Activated CD4-positive, alpha-beta T cell treated with anti-CD3 and anti-CD28 coated beads, Interleukin-2, Interleukin-4, amounts not matched to agents 100 ng/mL and 50 ng/mL, durations not matched to agents 16 hours and 8 hours (primary cell): ENCODE measurements around the gene ADCY9.
"Not testable (repeated sequence)": the region's sequence is repeated elsewhere in the genome, so short reads cannot be mapped to it uniquely, and the experiment has no call there.

Experiments
- DNase-seq: peaks from one replicate; pipeline ENCODE4 v3.0.0-alpha.2; 2020; ENCODE audit warnings: low spot score

Gene ADCY9

DNA sequence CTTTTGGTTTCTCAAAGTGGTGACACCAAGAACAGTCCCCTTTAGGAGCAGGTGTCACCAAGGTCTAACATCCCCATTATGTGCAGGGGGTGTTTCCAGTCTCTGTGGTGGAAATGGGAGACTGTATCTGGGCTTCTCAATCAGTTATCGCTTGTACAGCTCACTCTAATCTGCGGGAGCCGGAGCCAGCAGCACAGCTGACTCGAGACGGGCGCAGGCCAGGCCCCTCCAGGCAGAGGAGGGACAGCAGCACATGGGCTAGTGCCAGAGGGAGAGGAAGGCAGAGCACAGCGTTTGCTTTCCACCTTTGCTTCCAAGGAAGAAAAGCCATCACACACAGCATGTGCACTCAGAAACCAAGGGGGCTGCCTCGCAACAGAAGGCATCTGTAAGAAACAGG, 144.5 kb downstream of the ADCY9 start:
- DNase-seq: no peak

DNA sequence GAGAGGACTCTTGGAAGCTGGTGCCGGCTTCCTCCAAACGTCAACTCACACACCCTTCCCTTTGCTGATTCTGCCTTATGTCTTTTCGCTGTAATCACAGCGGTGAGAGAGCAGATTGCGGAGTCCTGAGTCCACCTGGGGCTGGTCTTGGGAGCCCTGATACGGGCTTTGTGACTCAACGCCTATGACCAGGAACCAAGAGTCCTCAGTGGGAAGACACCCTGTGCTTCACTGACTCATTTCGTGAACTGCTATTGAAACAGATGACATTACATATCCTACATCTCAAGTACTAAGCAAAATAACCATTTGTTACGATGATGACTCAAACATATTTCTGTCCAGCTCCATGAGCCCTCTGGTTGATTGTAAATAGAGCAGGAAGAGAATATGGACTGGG, 145.0 kb downstream of the ADCY9 start:
- DNase-seq: peak; percentile 28

DNA sequence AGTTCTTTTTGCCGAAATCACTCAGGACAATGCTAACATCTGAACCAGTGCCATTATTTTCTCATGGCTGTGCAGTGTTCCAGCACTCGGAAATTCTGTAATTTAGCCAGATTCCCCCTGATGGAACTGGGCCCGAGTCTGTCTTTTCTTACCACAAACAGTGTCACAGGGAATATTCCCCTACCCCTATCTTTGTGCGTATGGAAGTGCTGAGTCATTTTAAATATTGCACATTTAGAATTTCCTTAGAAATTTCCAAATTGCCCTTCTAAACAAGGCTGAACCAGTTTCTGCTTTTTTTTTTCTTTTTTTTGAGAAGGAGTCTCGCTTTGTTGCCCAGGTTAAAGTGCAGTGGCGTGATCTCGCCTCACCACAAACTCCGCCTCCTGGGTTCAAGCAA, 147.7 kb downstream of the ADCY9 start:
- no peak for DNase-seq

DNA sequence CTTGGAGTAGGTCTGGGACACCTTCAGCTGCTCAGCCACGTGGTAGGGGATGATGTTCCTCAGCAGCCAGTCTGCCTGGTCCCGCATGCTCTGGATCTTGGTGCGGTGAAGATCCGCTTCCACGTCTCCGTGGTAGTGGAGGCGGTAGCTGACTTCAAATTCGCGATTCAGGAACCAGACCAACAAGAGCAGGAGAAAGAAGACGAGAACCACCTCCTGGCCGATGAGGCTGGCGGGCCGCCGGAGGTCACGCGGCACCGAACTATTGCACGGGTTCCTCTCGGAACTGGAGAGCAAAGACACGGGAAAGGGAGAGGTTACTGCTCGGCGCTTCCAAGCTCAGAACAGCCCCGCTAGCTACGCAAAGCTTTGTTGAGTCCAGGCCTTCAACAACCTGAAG, 149.6 kb downstream of the ADCY9 start:
- DNase-seq: no peak

- no peak for DNase-seq
Measured at GRCh38 chr16:3965781-3966582, 150.3 kb downstream of the ADCY9 start.

DNA sequence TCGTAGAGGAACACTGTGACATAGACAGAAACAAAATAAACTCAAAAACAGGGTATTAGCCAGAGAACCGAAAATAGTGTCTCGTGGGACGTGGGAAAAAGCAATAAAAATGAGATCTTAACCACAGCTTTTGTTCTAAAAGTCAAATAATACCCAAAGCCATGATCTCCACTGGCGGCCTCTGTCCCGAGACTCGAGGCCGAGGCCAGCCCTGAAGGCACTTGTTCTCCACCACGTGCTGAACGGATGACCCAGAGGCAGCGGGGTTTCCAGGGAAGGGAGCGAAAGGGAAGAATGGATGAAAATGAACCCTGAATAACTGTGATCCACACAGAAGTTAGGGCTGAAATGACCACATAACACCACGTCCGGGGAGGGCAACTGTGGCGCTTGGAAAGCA, 150.9 kb downstream of the ADCY9 start:
- no peak for DNase-seq

GRCh38 chr16:3964686-3965290, 151.5 kb downstream of the ADCY9 start:
- no peak for DNase-seq

- no peak for DNase-seq
Measured at GRCh38 chr16:3963886-3964685, 152.2 kb downstream of the ADCY9 start.

DNA sequence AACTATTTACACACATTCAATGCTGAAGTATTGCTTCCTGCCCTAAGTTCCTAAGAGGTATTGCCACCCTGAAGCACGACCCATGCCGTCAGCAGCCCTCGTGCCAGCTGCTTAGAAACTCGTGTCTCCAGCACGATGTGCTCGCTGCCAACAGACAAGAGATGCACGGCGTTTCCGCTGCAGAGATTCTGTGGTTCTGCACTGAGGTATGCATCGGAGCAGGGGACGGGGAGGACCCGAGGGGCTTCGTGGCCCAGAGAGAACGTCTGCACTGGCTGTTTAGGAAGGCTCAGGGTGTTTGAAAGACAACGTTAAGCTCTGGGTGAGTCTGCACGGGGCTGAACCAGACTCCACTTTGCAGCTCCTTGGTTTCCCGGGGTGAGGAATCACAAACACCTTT, 153.0 kb downstream of the ADCY9 start:
- no peak for DNase-seq

GRCh38 chr16:3961449-3961849, 154.8 kb downstream of the ADCY9 start:
- no peak for DNase-seq

DNA sequence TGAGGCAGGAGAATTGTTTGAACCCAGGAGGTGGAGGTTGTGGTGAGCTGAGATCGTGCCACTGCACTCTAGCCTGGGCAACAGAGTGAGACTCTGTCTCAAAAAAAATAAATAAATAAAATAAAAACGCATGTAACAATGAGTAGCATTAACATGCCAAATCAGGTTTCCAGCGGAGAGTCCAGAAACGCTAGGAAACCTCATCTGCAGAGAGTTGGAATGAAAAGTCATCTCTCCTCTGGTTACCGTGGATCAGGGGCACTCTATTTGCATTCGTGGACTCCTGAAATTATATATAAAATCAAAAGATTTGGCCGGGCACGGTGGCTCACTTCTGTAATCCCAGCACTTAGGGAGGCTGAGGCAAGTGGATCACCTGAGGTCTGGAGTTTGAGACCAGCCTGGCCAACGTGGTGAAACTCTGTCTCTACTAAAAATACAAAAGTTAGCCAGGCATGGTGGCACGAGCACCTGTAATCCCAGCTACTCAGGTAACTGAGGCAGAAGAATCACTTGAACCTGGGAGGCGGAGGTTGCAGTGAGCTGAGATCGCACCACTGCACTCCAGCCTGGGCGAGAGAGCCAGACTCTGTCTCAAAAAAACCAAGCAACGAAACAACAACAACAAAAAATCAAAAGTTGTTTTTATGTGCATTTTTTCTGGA, 156.2 kb downstream of the ADCY9 start:
- DNase-seq: not testable (repeated sequence)

- no peak for DNase-seq
Measured at GRCh38 chr16:3959148-3959547, 157.1 kb downstream of the ADCY9 start.

DNA sequence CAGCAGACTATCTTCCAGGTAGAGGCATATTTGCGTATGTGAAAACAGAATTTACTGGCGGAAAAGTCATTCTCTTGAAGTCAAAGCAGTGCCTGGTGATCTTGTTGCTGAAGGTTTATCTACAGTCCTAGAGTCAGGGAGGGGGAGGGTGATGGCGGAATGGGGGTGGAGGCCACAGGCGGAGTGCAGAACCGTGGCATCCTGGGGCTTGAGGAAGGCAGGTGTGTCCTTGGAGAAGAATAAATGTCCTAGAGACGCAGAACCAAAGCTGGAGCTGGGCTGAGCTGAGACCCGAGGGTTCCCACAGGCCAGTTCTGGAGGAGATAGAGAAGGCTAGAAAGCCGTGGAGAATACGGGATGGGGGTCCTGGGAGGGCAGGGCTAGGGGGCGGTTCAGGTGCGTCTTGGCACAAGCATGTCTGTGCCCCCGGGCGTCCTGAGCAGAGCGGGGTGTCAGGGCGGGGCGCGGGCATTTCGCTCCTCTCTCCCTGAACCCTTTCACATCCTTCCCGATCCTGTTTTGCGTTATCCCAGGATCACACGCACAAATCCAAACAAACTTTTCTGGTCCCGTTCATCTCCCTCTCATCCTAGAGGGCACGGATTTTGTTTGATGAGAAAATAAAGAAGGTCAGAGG, 158.8 kb downstream of the ADCY9 start:
- no peak for DNase-seq

DNA sequence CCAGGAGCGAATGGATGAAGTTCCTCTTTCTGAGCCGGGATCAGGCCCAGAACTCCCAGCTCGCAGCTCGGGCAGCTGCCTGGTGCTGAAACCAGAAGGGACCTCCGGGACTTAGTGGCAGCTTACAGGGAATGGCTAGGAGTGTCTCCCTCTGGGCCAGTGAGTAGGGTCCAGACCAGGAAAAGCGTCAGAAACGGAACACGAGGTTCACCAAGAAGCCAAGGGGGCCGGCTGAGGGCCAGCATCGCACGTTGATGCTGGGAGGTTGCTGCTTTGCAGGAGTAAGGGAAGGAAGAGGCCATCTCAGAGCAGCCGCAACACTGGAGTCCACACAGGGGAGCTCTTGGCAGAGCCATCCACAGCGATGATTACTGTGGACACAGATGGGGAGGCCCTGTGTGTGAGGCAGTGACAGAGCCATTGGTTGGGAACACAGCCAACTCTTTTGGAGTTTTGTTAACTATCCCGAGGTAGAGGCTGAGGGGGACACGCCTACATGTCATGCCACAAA, 161.8 kb downstream of the ADCY9 start:
- no peak for DNase-seq

DNA sequence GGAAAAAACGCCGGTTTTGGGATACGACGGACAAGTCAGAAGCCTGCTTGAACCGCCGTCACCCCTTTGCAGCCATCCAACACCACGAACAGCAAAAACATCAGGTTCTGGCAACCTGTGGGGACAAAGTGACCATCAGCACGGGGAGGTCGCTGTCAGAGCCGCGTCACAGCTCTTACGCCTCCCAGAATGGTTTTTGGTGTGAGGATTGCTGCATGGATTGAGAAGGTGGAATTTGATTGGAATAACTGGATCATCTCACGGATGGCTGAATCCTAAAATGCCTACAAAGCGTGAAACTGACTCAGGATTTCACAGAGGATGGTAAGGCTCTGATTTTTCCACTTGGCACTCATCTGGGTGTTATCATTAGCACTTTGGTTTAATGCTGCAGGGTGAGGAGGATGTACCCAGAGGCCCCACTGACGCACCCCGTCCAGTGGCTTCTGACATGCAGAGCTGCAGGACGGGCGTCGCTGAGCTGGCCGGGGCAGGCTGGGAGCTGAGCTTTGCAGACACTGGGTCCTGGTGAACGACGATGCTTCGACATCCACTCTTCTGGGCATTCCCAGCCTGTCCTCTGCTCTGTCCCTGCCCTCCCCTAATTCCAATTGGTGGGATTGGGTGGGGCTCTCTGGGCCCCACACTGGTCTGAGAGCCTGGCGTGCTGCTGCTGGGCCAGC, 162.4 kb downstream of the ADCY9 start:
- DNase-seq: no peak

DNA sequence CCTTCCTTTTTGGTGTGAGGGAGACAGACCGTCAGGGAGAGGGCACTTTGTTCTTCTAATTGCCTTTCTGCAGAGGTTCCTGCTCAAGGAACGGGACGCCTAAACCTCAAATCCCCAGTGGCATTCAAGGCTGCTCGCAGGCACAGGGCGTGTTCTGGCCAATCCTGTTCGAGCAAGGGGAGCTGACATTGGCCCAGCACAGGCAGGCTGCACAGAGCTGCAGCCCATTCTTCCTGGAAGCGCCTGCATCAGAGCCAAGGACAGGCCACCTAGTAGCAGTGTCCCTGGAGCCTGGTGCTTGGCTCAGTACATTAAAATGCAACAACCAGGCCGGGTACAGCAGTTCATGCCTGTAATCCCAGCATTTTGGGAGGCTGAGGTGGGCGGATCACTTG, 163.5 kb downstream of the ADCY9 start:
- no peak for DNase-seq

- no peak for DNase-seq
Measured at GRCh38 chr16:3951861-3952736, 164.1 kb downstream of the ADCY9 start.

- DNase-seq: not testable (repeated sequence)
Measured at GRCh38 chr16:3951380-3951779, 164.9 kb downstream of the ADCY9 start.

DNA sequence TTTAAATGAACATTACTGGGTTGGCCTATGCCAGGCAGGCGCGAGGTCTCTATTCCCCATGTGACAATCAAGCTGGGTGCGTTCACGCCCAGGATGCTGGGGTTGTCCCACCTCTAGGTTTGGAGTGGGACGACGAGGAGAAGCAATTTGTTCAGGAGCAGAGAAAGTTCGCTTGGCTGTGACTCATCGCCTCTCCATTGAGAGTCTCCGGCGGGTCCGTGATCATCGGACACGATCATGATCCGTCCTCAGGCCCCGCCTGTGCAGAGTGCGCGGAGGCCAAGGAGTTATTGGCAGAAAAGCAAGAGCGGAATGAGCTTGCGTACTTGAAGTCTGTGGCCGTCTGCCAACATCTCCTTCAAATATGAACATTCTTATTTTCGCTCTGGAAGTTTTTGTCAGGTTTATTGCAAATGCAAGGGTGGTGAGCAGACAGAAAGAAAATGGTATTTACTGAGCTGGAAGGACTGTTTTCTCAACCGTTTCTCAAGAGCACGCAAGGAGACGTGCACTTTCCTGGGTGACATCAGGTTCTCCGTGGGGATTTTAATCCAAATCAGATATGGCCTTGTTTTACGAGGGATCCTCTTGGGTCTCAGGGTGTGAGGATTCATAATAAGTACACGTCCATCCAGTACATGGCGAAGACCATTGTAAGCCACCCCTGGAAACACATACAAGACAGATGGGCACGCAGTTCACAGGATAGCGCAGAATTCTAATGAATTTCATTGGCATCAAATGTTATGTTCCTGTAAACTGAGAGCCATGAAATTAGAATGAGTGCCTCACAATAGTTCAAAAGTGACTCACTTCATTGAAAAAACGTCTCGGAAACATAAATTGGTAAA, 165.7 kb downstream of the ADCY9 start:
- DNase-seq: no peak
